Stimulated activated CD4-positive, alpha-beta T cell treated with anti-CD3 and anti-CD28 coated beads, Interleukin-4, amount 100 ng/mL, for 48 hours (primary cell): ENCODE data around the gene FBLN2.
"Not testable (repeated sequence)": the region's sequence is repeated elsewhere in the genome, so short reads cannot be mapped to it uniquely, and the experiment has no call there.

Experiments used
- DNase-seq, 2 donors: peaks; one replicate each; pipeline ENCODE4 v3.0.0-alpha.2; 2020; ENCODE audit warnings: low read depth in 2 of 2

FBLN2 gene

DNA sequence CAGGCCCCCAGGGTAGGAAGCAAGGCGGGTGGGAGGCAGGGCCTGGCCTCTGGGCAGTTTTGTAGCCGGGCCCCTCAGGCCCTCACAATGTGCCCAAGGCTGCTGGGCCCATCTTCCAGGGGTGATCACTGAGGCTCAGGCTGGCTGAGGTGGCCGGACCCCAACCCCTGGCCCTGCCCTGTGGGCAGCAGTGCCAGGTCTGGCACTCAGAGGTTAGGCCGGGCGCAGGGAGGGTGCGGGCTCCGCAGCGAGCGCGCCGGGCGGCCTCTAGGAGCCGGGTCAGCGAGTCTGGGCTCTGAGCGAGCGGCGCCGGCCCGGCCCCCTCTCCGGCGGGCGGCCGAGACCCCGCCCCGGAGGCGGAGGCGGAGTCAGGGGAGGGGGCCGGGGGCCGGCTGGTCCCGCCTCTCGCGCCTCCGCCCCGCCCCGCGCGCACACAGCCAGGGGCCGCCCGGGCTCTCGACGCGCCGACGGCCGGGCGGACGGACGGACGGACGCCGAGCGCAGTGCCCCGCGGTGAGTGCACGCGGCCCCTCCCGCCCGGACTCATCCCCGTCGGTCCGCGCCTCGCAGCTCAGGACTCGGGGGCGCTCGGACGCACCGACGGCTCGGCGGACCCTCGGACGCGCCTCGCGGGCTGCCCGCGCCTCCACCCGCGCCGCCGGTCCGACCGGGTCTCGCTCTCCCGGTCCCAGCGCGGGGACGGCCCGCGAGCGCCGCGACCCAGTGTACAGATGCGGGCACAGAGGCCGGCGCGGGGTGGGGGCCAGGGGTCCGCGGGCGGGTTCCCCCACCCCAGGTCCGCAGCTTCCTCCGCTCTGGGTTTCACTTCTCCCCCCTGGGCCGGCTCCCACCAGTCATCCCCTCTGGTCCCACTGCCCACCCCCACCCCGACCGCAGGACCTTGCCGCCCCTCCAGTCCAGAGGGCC lies at the start of gene FBLN2:
Gene FBLN2 (plus strand): TSS at position 430 of the 927 bp plus-strand sequence. CDS start 21,231 bp downstream, outside the sequence.
- DNase-seq: no peak

DNA sequence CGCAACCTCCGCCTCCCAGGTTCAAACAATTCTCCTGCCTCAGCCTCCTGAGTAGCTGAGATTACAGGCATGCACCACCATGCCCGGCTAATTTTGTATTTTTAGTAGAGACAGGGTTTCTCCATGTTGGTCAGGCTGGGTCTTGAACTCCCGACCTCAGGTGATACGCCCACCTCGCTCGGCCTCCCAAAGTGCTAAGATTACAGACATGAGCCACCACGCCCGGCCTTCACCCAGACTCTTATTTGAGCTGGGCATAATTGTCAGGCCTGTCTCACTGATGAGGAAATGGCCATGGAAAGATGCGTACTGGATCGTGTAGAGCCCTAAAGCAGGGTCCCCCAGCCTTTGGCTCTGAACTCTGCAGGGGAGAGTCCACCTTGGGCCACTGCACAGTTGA lies 49.7 kb upstream of the FBLN2 start:
- DNase-seq: not testable (repeated sequence)

DNA sequence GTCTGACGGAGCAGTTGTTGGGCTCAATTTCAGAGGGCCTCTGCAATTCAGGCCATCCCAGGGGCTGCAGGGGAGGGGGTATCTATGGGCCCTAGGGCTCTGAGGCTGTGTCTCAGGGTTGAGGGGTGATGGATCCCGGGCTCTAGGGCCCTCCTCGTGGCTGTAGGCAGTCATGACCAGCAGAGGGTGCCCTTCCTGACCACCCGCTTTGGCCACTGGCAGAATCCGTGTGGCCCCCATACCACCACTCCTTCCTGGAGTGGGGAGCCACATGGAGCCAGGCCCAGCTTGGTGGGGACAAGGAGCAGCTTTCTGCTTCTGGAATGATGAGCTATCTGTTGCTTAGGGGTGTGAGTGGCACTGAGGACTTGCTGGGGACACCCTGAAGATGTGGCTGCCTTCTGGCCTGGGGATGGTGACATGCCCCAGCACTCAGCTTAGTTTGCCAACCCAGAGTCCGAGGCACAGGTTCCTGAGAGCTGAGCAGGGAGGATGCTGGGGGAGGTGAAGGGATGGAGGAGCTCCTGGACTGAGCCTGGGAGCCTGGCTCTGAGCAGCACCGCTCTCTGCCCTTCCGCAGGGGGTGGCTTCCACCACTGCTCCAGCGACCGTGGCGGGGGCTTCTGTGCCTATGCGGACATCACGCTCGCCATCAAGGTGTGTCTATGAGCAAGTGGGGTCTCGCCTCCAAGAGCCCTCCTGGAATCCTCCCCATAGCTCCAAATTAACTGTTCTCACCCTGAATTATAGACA lies 48.6 kb upstream of the FBLN2 start:
- DNase-seq: peak in 1 of 2 donors; percentile 8

DNA sequence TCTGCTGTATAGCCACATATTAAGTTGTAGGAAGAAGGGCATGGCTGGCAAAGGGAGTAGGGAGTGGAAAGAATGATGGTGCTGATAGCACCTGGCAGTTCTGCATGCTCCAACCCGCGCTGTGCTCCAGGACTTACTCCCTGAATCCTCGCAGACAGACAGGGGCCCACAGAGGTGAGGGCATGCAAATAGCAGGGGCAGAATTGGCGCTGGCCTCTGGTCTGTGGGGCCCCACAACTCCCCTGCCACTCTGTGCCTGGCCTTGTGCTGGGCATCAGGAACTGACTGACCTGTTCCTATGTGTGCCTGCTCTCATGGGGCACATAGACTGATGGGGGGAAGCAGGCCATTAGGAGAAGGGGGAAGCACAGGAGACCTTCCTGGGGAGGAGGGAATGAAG lies 47.9 kb upstream of the FBLN2 start:
- no peak for DNase-seq

DNA sequence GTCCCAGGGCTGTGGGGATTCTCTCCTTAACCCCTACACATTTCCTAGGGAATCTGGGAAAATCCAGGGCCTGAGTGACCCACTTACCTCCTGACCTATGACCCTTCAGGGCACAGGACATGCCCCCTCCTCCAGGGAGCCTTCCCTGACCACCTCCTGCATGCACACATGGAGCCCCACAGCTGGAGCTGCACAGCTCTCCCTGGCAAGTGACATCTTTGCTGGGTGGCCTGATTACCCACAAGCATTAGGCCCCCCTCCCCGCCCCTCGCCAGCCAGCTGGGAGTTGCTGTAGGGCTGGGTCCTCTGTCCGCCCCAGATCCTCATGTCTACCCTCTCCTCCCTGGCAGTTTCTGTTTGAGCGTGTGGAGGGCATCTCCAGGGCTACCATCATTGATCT lies 47.4 kb upstream of the FBLN2 start:
- no peak for DNase-seq

DNA sequence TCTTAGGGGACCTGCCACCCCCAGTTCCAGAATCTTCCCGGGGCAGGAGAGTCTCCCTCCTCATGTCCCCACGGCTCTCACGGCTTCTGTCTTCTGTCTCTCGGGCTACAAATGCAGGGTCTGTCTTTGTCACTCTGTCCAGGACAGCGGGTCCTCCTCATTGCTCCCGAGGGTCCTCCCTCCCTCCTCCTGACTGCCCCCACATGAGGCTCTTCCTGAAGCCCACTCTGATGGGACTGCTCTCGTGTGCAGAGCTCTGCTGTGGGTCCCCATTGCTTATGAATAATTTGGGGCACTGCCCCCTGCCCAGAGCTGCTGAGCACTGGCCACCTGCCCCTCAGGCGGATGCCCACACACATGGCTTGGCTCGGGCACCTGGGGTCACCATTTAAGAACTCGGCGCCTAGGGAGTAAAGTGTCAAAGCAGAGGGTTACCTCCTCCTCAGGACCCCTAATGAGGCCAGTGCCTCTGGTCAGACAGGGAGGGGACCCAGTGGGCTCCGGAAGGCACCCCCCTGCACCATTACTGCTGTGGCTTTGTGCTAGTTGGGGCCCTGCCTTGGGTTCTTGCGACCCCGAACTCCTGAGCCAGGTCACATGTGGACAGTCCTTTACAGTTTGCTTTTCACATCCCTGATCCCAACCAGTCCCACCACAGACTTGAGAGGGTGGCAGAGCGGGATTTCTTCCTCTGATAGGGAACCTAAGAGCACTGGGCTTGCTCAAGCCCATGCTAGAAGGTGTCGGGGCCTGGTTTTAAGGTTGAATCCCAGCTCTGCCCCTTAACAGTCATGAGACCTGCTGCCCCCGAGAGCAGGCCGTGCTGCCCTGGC lies 46.8 kb upstream of the FBLN2 start:
- no peak for DNase-seq

DNA sequence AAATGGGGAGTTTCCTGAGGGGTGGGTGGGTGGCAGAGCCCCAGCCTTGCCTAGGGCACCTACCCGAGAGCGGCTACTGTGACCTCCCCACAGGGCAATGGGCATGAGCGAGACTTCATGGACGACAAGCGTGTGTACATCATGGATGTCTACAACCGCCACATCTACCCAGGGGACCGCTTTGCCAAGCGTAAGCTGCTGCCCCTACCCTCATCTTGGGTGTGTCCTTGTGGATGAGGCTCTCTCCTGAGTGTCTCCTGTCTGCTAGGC lies 46.2 kb upstream of the FBLN2 start:
- DNase-seq: no peak

DNA sequence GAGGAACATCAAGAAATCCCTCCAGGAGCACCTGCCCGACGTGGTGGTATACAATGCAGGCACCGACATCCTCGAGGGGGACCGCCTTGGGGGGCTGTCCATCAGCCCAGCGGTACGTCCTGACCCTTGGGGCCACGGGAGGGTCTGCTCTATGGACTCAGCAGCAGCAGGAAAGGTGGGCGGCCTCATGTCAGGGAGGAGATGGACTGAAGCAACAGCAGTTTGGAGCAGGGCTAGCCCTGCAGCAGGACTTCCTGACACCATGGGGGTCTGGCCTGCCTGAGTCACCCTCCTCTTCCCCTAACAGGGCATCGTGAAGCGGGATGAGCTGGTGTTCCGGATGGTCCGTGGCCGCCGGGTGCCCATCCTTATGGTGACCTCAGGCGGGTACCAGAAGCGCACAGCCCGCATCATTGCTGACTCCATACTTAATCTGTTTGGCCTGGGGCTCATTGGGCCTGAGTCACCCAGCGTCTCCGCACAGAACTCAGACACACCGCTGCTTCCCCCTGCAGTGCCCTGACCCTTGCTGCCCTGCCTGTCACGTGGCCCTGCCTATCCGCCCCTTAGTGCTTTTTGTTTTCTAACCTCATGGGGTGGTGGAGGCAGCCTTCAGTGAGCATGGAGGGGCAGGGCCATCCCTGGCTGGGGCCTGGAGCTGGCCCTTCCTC lies 44.6 kb upstream of the FBLN2 start:
- no peak for DNase-seq

DNA sequence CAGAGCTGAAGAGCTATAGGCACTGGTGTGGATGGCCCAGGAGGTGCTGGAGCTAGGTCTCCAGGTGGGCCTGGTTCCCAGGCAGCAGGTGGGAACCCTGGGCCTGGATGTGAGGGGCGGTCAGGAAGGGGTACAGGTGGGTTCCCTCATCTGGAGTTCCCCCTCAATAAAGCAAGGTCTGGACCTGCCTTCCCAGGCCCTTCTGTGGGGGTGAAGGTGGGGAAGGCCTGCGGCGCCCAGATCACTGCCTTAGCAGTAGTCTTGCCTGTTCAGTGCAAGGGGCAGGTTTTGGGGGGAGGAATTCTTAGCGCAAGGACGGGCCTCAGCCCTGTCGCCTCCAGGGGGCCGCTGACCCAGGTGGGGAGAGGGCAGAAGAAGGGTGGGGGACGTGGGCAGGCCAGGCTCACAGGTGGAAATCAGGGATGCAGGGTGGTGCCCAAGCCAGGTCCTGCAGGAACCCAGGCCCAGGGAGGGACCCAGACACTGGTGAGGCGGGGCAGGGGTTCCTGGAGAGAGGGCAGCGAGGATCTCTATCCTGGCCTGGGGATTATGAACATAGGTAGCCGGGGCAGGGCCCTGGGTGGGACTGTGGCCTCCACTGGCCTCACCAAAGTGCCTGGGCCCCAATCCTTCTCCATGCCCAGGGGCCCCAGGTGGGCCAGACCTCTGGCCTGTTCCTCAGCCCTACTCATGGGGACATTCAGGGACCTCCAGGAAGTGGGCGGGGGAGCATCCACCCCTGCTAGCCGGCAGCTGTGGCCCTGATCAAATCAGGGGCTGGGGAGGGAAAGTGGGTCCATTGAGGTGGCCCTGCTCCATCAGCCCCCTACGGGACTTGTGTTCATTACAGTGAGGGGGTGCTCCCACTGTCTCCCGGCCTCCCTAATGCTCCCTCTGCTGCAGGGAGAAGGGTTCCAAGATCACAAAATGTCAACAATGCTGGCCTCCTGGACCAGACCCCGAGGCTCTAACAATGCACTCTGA lies 43.5 kb upstream of the FBLN2 start:
- DNase-seq: no peak

DNA sequence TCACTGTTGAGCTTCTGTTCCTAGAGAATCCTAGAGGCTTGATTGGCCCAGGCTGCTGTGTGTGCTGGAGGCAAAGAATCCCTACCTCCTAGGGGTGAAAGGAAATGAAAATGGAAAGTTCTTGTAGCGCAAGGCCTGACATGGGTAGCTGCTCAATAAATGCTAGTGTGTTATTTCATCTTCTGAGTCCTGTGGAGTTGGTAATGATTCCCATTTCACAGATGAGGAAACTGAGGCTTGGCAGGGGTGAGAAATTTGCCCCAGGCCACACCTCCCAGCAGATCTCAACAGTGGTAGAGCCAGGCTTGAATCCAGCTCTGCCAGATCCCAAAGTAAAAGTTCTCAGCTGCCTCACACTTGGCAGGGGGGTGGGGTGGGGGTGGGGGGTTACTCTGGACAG lies 42.7 kb upstream of the FBLN2 start:
- DNase-seq: no peak

DNA sequence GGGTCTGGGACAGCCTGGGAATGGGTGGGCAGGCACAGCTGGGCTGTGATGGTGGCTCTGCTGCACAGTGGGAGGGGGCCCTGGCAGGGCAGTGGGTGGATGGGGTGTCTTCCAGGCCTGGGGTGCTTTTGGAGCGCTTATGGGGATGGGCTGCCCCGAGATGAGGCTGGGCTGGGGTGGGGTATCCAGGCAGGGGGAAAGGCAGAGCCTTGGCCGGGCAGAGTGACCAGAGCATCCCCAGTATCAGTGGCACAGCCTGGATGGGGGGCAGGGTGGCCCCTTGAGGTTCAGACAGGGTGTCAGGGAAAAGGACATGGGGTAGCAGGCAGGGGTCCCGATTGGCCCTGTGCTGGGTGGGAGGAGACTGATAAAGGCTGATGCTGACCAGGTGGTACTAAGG lies 42.2 kb upstream of the FBLN2 start:
- no peak for DNase-seq

DNA sequence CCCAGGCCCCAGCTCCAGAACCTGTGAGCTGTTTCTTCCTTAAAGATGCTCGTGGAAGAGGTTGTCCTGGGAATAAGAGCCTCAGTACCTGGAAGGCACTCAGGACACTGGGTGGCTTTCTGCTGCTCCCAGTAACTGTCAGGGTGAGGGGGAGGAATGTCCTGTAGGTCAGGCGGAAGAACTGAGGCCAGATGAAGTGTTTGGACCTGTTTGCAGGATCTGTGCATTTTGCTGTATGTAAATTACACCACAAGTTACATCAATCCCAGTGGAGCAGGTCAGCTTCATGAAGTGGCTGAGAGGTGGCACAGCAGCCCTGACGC lies 41.7 kb upstream of the FBLN2 start:
- no peak for DNase-seq

DNA sequence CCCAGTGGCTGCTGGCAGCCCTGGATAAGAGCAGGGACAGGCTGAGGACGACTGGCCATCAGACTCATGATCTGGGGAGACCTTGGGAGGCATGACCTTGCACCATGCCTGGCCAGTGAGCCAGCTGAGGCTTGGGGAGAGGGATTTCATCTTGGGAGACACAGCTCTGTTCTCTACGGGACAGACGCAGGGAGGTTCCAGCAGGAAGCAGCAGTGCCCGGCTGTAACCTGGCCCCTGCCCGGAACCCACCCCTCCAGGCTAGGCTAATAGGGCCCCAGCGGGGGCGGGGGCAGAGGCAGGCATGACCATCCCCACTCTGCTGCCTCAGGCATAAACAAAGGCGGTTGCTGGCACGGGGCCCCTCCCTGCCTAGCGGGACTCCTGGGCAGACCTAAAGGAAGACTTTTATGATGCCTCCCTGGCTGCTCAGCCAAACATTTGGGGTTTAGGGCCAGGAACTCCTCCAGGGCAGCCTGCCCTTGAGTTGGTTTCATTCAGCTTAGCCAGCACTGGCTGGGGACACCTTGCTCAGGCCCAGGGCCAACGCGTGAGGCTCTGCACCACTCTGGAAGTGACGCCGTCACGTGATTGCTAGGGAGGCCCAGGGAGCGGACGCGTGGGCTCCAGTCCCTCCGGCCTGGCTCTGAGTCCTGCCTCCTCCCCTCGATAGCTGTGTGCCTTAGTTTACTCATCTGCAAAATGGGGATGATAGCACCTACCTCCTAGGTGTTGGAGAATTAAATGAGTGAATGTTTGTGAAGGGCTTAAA lies 41.2 kb upstream of the FBLN2 start:
- DNase-seq: no peak

DNA sequence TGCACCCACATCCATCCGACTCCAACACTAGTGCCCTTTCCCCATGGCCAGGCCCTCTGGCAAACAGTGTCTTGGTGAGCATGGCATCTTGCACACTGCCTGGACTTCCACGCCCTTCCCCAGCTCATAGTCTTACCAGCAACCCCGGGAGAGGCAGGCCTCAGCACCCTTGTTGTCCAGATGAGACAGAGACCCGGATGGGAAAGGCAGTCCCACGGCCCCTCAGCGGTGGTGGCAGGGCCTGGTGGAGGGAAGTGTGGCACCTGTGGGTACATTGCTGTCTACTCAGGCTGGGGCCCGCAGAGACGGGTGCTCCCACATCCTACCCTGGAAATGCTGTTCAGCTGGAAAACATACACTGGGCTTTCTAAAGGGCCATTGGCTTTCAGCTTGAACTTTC lies 40.4 kb upstream of the FBLN2 start:
- no peak for DNase-seq

DNA sequence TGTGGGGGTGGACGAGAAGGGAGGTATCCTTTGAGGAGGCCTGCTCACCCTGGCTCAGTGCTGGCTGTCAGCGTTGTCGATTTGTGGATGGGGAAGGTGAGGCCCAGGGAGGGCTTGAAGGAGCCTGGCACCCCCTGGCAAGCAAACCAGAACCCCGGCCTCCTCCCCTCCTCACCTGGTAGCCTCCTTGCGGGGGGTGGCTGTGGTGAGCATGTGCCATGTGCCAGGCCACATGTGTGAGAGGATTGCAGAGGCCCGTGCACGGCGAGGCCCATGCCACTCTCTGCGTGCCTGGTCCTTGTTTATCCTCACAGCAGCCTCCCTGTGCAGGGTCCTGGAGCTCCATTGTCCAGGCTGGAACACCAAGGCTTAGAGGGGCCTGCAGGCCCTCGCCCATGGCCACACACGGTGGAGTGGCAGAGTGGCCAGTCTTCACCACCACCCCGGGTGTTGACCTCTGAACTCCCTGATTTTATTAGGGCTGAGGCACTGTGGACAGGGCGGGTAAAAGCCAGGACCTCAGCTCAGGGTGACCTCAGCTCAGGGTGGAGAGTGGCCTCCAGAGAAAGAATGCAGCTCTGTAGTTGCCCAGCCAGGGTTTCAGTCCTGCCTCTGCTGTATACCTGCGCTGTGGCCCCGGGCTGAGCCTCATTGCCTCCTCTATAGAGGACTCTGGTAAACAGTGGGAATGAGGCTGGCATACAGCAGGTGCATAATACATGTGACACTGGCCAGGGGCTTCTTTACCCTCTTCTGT lies 39.7 kb upstream of the FBLN2 start:
- no peak for DNase-seq

DNA sequence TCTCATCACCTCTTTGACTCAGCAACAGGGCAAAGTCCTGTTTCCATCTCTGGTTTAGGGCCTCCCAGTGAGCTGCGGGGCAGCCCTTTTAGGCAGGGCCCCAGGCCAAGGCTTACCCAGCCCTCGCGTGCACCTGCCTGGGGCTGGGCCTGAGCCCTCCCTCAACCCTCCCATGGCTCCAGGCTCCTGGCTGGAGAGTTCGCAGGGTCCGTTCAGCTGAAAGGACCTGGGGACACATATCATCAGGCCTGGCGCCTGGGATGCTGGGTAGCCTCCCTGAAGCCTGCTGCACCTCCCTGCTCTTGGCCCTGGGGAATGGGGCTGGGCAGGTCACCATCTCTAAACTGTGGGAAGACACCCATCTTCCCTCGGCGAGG lies 39.1 kb upstream of the FBLN2 start:
- no peak for DNase-seq

DNA sequence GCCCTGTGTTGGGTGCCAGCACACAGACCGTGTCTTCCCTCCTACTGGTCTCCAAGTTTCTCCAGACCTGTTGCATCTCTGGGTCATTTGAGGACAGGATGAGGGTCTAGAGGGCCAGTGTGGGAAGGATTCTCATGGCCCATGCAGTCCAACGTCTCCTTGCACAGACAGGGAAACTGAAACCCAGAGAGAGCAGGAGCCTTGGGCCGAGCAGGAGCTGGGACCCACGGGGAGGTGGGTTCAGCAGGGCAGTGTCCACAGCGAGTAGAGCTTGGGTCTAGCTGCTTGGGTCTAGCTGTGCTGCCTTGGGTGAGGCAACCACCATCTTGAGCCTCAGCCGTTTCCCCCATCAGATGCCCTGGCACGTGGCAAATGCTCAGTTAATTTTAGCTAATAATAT lies 36.5 kb upstream of the FBLN2 start:
- no peak for DNase-seq

DNA sequence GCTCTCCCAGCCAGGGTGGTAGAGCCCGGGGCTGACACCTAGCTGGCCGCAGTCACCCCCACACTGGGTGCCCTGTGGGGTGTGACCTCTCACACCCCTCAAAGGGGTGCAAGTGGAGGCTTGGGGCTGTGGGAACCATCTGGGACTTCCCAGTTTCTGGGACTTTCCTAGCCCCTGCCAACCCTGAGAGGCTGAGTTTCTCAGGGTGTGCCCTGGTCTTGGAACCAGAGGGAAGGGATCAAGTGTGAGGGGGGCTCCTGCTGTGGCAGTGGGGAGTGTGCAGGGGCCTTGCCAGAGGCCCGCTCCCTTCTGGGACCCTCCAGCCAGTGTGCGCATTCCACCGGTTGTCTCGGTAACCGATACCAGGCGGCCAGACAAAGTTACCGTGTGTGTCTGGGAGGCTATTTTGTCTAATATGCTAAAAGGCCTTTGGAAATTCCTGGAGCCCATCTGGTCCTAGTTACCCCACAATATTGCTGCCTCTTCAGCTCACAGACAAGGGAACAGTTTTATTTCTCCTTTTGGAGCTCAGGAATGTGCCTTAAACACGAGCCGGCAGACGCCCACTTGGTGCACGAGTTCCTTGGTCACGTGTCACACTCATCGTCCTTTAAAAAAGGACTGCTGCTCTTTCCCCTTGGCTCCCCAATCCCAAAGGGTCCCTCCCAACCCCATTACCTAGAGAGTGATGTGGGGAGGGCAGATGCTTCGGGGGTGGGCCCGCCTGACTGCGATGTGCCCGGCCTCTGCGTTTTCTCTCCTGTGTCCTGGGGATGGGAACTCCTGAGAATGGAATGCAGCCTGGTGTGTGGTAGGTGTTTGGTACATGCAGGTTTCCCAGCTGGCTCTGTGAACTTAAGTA lies 35.6 kb upstream of the FBLN2 start:
- DNase-seq: no peak
